Fibroblast of pulmonary artery (primary cell): ENCODE data around the gene TAAR1.
"Not testable (repeated sequence)": the region's sequence is repeated elsewhere in the genome, so short reads cannot be mapped to it uniquely, and the experiment has no call there.

ENCODE experiments used
- DNase-seq: peaks from one replicate; pipeline ENCODE4 v3.0.0-alpha.2; 2010; ENCODE audit warnings: low read depth
- H3K4me3 ChIP-seq: replicated peaks from 2 replicates; pipeline ENCODE4 v1.5.1; 2011; ENCODE audit warnings: low read depth, mild to moderate bottlenecking, control low read depth, low read length, moderate library complexity
- CTCF ChIP-seq: IDR thresholded peaks from 2 replicates; pipeline ENCODE4 v1.5.1; 2011; ENCODE audit warnings: mild to moderate bottlenecking, control low read depth, low read length, inconsistent platforms; ENCODE audit errors: missing control alignments

The TAAR1 gene

GRCh38 chr6:132643547-132643946, 15.4 kb downstream of the TAAR1 start:
- no peak for DNase-seq
- H3K4me3 ChIP-seq, result no peak overlapping the region
- TF ChIP-seq CTCF, result no peak

- not testable (repeated sequence) for DNase-seq
These were observed 21.8 kb downstream of the TAAR1 start for GRCh38 chr6:132637135-132637534.

DNA sequence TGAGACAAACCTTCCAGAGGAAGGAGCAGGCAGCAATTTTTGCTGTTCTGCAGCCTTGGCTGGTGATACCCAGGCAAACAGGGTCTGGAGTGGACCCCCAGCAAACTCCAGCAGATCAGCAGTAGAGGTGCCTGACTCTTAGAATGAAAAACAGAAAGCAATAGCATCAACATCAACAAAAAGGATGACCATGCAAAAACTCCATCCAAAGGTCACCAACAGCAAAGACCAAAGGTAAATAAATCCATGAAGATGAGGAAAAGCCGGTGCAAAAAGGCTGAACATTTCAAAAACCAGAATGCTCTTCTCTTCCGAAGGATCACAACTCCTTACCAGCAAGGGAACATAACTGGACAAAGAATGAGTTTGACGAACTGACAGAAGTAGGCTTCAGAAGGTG, 23.1 kb downstream of the TAAR1 start:
- not testable (repeated sequence) for DNase-seq, H3K4me3 ChIP-seq

More at GRCh38 chr6:132637135-132637534, 21.8 kb downstream of the TAAR1 start:
- H3K4me3 ChIP-seq, result not testable (repeated sequence)

DNA sequence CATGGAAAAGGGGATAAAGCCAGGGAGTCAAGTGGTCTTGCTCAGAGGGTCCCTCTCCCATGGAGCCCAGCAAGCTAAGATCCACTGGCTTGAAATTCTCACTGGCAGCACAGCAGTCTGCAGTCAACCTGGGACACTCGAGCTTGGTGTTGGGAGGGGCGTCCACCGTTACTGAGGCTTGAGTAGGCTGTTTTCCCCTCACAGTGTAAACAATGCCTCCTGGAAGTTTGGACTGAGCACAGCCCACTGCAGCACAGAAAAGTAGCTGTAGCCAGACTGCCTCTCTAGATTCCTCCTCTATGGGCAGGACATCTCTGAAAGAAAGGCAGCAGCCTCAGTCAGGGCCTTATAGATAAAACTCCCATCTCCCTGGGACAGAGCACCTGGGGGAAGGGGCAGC, 23.7 kb downstream of the TAAR1 start:
- not testable (repeated sequence) for DNase-seq, H3K4me3 ChIP-seq

GRCh38 chr6:132634796-132635195, 24.2 kb downstream of the TAAR1 start:
- no peak for DNase-seq
- no peak overlapping the region for H3K4me3 ChIP-seq
- TF ChIP-seq CTCF, result no peak

DNA sequence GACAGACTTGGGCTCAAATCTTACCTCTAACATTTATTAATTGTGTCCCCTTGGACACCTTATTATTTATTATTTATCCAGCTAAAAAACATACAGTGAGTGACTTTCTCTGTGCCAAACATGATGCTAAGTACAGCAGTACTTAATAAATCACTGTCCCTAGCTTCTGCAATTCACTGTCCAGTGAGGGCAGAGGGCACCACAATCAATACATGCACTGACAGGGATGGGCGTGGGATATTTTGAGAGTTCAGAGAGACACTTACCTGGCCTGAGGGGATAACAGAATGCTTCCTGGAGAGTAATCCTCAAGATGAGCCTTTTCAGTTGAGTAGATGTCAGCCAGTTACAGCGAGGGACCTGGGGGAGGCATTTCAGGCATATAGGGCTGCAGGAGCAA, 25.6 kb downstream of the TAAR1 start:
- H3K4me3 ChIP-seq, result no peak overlapping the region
- no peak for TF ChIP-seq CTCF
- DNase-seq, result no peak

DNA sequence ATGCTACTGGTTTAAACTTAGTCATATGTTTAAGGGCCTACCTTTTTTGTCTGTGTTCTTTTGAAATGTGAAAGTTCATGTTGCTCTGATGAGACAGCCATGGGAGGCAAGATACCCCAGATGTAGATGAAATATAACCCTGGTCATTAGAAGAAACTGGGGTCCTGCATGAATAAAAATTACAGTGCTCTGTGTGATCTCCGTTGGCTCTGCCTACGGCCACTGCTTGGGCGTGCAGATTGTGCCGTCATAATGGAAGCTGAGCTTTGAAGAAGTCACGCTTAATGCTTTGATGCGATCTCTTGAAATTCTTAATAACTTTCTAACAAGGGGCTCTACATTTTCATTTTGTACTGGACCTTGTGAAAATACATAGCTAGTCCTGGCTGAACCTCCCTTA, 34.8 kb downstream of the TAAR1 start, which contains the start of gene TAAR2:
Gene TAAR2, minus strand, starts transcription at position 101 of the 400 bp plus-strand sequence. Its CDS starts 0 bp downstream, at position 101.
- no peak for TF ChIP-seq CTCF
- no peak within 1 kb of the TSS for H3K4me3 ChIP-seq
- DNase-seq, result no peak

DNA sequence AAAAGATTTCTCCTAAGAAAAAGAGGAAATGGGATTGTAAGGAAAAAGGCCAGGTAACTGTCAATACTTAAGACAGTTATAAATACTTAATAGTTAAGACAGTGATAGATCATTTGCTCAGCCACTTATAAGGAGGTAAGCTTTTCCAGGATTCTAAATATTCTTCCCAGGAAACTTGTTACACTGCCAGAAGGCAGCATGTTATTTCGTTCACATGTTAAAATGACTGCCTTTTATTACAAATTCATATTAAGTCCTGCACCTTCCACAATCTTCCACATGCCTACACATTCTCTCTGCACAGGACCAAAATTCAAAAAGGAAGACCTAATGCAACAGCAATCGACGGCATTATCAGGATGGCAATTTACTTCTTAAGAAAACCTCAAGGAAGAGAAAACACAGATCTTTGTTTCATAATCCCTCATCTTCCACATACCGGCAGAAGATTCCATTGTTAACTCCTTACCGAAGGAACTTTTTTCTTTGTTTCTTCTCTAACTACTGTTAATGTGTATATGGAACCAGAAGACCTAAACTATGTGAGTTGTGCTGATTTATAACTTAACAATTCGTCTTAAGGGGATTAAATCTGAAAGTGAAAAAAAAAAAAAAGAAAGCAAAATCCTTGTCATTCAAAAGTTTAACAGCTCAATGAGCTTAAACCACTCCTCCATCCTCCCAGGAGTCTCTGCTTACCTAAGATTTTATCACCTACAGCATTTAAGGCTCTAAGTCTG, 35.7 kb downstream of the TAAR1 start:
- no peak for DNase-seq
- H3K4me3 ChIP-seq, result no peak overlapping the region
- TF ChIP-seq CTCF, result no peak
